ENCODE measurements around the gene ENO2. TPM values are rescaled to one million over a fixed set of nuclear protein-coding genes. Genes with fewer than 3 reads are reported as not detected.

The ENO2 gene
- polyA plus RNA-seq, 1 of the 3 experiments (the other 2 are of a cell fraction): 50.6 TPM

DNA sequence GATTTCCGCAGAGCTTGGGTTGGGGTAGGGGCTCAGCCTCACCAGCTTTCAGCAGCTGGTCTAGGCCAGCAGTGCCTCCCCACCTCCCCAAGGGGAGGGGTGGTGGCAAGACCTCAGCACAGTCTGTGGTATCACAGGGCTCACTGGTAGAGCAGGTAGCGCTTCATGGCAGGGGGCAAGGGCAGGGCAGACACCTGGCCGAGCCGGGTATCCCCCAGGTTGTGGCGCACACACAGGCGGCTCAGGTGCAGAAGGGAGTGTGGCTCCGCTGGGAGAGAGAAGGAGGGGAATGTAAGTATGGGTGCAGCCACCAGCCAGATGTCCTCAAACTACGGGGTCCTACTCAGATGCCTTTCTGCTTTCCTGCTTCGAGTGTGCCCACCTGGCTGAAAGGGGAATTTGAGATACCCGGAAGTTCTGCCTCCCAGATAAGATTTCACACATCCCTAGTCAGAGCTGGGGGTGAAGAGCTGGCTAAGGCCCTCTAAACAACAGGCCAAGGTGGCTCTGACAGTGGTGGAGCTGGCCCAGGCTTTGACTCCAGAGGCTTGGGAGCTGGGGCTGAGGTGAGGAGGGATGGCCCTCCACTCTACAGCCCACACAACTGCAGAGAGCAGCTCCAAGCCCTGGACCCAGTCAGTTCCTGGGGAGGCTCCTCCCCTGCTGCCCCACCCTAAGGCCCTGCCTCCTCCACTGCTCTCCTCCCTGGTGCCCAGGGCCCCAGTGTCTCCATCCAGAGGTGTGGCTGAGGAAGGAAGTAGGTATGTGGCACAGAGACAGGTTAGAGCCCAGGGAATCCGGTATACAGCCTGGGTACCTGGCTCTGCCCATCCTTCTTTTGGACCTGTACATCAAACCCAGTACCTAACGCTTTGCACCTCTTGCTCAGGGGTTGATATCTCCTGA, 43.1 kb upstream of the ENO2 start:
- Histone ChIP-seq H3K4me3 (ENCODE audit: low read depth in 2 of 2, low read length in 1 of 2) (peak overlapping the region; percentile 64 to 91; a peak in 3 of 4 replicates), H2AFZ (ENCODE audit: low read depth) (no peak overlapping the region), H3K36me3 (replicated peaks in 1 of 2; ENCODE audit: control insufficient read depth in 1 of 2, insufficient read depth in 2 of 2, low read length in 1 of 2) (peaks cover 20 to 26% of the 10 kb centered on the region in 2 experiments), H3K27ac (ENCODE audit: low read depth in 2 of 2, low read length in 1 of 2) (peak overlapping the region; percentile 23 to 84; a peak in 3 of 4 replicates), H3K9ac (no peak overlapping the region), H3K9me2 (no peaks in the 10 kb centered on the region), H3K79me2 (ENCODE audit: insufficient read depth) (peaks cover 71% of the 10 kb centered on the region), H3K4me1 (ENCODE audit: control insufficient read depth in 1 of 2, insufficient read depth in 2 of 2, low read depth in 1 of 2, low read length in 1 of 2) (peaks cover 37 to 46% of the 10 kb centered on the region in 2 experiments), H3K4me2 (peak overlapping the region; percentile 100), H4K20me1 (ENCODE audit: insufficient read depth) (peaks cover 44% of the 10 kb centered on the region), H3K9me3 (no peaks in the 10 kb centered on the region), H3K27me3 (ENCODE audit: insufficient read depth) (no peaks in the 10 kb centered on the region), H3F3A (replicated peaks; ENCODE audit: insufficient read depth) (peaks cover 41% of the 10 kb centered on the region)
- ChIA-PET CTCF (interaction anchor here (0.7 to 10.9 kb wide), 25 partner anchors 10 to 257 kb away, joined by 3 to 164 read pairs (median 7); partner anchors contain the start of genes CDCA3, ENO2, GNB3 and GPR162), POLR2A (interaction anchor here (0.6 to 4.0 kb wide), 6 partner anchors 10 to 43 kb away, joined by 4 to 45 read pairs (median 8); partner anchors contain the start of genes CDCA3, GNB3, P3H3 and USP5)
- WGBS (ENCODE audit: low lambda C conversion rate): 73% methylated on average over 12 of the region's 12 CpGs
- DNase-seq: no peak
- TF ChIP-seq FOSL2 (IDR thresholded peaks at IDR 0.05; ENCODE audit: borderline replicate concordance, low read depth) (no peak), FOXJ3 (CRISPR knock-in tag; IDR thresholded peaks at IDR 0.05) (no peak), EP300 (IDR thresholded peaks at IDR 0.05; ENCODE audit: borderline replicate concordance in 1 of 2, low read depth in 1 of 2, low read length in 1 of 2) (no peak), TAF1 (IDR thresholded peaks at IDR 0.05; ENCODE audit: borderline replicate concordance, low read depth, low read length) (no peak), MEF2A (IDR thresholded peaks at IDR 0.05; ENCODE audit: borderline replicate concordance, low read depth) (no peak), RFX5 (IDR thresholded peaks at IDR 0.05; ENCODE audit: low read length) (no peak), NFIC (IDR thresholded peaks at IDR 0.05; ENCODE audit: borderline replicate concordance) (no peak), RCOR1 (IDR thresholded peaks at IDR 0.05; ENCODE audit: low read length) (no peak), CHD2 (IDR thresholded peaks at IDR 0.05; ENCODE audit: low read length, partially characterized antibody) (no peak), FOXM1 (IDR thresholded peaks at IDR 0.05; ENCODE audit: low read depth) (no peak), RXRA (IDR thresholded peaks at IDR 0.05; ENCODE audit: borderline replicate concordance, low read depth) (no peak), YY1 (IDR thresholded peaks at IDR 0.05; ENCODE audit: low read depth) (no peak), MXI1 (IDR thresholded peaks at IDR 0.05; ENCODE audit: low read depth, low read length) (no peak), RAD21 (IDR thresholded peaks at IDR 0.05; ENCODE audit: low read length) (no peak), POLR2AphosphoS5 (IDR thresholded peaks at IDR 0.05; ENCODE audit: low read depth, low read length) (peak; percentile 59), GABPA (IDR thresholded peaks at IDR 0.05; ENCODE audit: low read depth) (no peak)
- TF ChIP-seq, protein P1, sequence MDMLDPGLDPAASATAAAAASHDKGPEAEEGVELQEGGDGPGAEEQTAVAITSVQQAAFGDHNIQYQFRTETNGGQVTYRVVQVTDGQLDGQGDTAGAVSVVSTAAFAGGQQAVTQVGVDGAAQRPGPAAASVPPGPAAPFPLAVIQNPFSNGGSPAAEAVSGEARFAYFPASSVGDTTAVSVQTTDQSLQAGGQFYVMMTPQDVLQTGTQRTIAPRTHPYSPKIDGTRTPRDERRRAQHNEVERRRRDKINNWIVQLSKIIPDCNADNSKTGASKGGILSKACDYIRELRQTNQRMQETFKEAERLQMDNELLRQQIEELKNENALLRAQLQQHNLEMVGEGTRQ (IDR thresholded peaks at IDR 0.05; ENCODE audit: borderline replicate concordance, low read depth, low read length): no peak
- TF ChIP-seq, protein P2, sequence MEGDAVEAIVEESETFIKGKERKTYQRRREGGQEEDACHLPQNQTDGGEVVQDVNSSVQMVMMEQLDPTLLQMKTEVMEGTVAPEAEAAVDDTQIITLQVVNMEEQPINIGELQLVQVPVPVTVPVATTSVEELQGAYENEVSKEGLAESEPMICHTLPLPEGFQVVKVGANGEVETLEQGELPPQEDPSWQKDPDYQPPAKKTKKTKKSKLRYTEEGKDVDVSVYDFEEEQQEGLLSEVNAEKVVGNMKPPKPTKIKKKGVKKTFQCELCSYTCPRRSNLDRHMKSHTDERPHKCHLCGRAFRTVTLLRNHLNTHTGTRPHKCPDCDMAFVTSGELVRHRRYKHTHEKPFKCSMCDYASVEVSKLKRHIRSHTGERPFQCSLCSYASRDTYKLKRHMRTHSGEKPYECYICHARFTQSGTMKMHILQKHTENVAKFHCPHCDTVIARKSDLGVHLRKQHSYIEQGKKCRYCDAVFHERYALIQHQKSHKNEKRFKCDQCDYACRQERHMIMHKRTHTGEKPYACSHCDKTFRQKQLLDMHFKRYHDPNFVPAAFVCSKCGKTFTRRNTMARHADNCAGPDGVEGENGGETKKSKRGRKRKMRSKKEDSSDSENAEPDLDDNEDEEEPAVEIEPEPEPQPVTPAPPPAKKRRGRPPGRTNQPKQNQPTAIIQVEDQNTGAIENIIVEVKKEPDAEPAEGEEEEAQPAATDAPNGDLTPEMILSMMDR (IDR thresholded peaks at IDR 0.05): no peak
- TF ChIP-seq, protein P3, sequence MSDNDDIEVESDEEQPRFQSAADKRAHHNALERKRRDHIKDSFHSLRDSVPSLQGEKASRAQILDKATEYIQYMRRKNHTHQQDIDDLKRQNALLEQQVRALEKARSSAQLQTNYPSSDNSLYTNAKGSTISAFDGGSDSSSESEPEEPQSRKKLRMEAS (IDR thresholded peaks at IDR 0.05; ENCODE audit: low read depth): no peak
- TF ChIP-seq, protein P4, sequence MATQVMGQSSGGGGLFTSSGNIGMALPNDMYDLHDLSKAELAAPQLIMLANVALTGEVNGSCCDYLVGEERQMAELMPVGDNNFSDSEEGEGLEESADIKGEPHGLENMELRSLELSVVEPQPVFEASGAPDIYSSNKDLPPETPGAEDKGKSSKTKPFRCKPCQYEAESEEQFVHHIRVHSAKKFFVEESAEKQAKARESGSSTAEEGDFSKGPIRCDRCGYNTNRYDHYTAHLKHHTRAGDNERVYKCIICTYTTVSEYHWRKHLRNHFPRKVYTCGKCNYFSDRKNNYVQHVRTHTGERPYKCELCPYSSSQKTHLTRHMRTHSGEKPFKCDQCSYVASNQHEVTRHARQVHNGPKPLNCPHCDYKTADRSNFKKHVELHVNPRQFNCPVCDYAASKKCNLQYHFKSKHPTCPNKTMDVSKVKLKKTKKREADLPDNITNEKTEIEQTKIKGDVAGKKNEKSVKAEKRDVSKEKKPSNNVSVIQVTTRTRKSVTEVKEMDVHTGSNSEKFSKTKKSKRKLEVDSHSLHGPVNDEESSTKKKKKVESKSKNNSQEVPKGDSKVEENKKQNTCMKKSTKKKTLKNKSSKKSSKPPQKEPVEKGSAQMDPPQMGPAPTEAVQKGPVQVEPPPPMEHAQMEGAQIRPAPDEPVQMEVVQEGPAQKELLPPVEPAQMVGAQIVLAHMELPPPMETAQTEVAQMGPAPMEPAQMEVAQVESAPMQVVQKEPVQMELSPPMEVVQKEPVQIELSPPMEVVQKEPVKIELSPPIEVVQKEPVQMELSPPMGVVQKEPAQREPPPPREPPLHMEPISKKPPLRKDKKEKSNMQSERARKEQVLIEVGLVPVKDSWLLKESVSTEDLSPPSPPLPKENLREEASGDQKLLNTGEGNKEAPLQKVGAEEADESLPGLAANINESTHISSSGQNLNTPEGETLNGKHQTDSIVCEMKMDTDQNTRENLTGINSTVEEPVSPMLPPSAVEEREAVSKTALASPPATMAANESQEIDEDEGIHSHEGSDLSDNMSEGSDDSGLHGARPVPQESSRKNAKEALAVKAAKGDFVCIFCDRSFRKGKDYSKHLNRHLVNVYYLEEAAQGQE (IDR thresholded peaks at IDR 0.05; ENCODE audit: low read depth, low read length): no peak
- TF ChIP-seq, protein P5, sequence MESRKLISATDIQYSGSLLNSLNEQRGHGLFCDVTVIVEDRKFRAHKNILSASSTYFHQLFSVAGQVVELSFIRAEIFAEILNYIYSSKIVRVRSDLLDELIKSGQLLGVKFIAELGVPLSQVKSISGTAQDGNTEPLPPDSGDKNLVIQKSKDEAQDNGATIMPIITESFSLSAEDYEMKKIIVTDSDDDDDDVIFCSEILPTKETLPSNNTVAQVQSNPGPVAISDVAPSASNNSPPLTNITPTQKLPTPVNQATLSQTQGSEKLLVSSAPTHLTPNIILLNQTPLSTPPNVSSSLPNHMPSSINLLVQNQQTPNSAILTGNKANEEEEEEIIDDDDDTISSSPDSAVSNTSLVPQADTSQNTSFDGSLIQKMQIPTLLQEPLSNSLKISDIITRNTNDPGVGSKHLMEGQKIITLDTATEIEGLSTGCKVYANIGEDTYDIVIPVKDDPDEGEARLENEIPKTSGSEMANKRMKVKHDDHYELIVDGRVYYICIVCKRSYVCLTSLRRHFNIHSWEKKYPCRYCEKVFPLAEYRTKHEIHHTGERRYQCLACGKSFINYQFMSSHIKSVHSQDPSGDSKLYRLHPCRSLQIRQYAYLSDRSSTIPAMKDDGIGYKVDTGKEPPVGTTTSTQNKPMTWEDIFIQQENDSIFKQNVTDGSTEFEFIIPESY (IDR thresholded peaks at IDR 0.05; ENCODE audit: borderline replicate concordance, low read depth): no peak
- TF ChIP-seq, protein P6, sequence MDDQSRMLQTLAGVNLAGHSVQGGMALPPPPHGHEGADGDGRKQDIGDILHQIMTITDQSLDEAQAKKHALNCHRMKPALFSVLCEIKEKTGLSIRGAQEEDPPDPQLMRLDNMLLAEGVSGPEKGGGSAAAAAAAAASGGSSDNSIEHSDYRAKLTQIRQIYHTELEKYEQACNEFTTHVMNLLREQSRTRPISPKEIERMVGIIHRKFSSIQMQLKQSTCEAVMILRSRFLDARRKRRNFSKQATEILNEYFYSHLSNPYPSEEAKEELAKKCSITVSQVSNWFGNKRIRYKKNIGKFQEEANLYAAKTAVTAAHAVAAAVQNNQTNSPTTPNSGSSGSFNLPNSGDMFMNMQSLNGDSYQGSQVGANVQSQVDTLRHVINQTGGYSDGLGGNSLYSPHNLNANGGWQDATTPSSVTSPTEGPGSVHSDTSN (IDR thresholded peaks at IDR 0.05): 0 out of 2 replicates have a peak, but pooled peaks have one; percentile 2

Data from SK-N-SH (cell line).